SK-N-SH (cell line): Measurements from ENCODE around the gene BRD9. TPM values are rescaled to one million over a fixed set of nuclear protein-coding genes. Genes with fewer than 3 reads are reported as not detected.

Source experiments
- CTCF ChIA-PET: fragments of 300-600, 350-600 bp; formaldehyde crosslinking; extraction: SDS; loops from one replicate; lab custom pipeline; 2021; lab: Yijun Ruan, JAX
- POLR2A ChIA-PET: fragments of 350-600 bp; sonication (Branson Sonifier 250); formaldehyde crosslinking; extraction: SDS; loops from one replicate; lab custom pipeline; 2020; ENCODE audit warnings: antibody characterized with exemption, inconsistent platforms; lab: Yijun Ruan, JAX
- DNase-seq: peaks from one replicate; pipeline ENCODE4 v3.0.0; 2012
- H2AFZ ChIP-seq: fragments of 200-600 bp; sonication (generic); 2 replicates; pipeline ENCODE4 v1.8.1; 2016; ENCODE audit warnings: antibody characterized with exemption, mild to moderate bottlenecking, low read depth
- H3F3A ChIP-seq: fragments of 200-600 bp; sonication (generic); replicated peaks from 2 replicates; pipeline ENCODE3; 2016; ENCODE audit warnings: antibody characterized with exemption, mild to moderate bottlenecking; ENCODE audit not compliant: insufficient read depth
- H3K27ac ChIP-seq, 2 experiments: fragments of 200-500 bp in 1 of 2; fragments of 200-600 bp in 1 of 2; sonication (Bioruptor generic) in 1 of 2; sonication (generic), shearing (Covaris generic) in 1 of 2; 2 replicates each; pipeline versions ENCODE4 v1.5.1 to v1.6.1; 2014 to 2016; ENCODE audit warnings: low read depth in 2 of 2, inconsistent platforms in 1 of 2, low read length in 1 of 2, mild to moderate bottlenecking in 1 of 2, mixed read lengths in 1 of 2
- H3K27me3 ChIP-seq: fragments of 200-600 bp; sonication (generic), shearing (Covaris generic); 2 replicates; pipeline ENCODE4 v1.6.1; 2016; ENCODE audit warnings: mixed run types; ENCODE audit not compliant: insufficient read depth
- H3K36me3 ChIP-seq, 2 experiments: fragments of 200-500 bp in 1 of 2; fragments of 200-600 bp in 1 of 2; sonication (Bioruptor generic) in 1 of 2; sonication (generic) in 1 of 2; replicated peaks in 1 of 2; 2 replicates each; pipeline versions ENCODE3 to v1.5.1; 2014 to 2016; ENCODE audit warnings: low read length in 1 of 2, mild to moderate bottlenecking in 1 of 2; ENCODE audit not compliant: insufficient read depth in 2 of 2, control insufficient read depth in 1 of 2
- H3K4me1 ChIP-seq, 2 experiments: fragments of 200-500 bp in 1 of 2; fragments of 200-600 bp in 1 of 2; sonication (Bioruptor generic) in 1 of 2; sonication (generic), shearing (Covaris generic) in 1 of 2; 2 replicates each; pipeline versions ENCODE4 v1.5.1 to v1.6.1; 2014 to 2016; ENCODE audit warnings: low read depth in 1 of 2, low read length in 1 of 2, mixed run types in 1 of 2; ENCODE audit not compliant: insufficient read depth in 2 of 2, control insufficient read depth in 1 of 2
- H3K4me2 ChIP-seq: fragments of 200-600 bp; sonication (generic), shearing (Covaris generic); 2 replicates; pipeline ENCODE4 v1.6.1; 2017; ENCODE audit warnings: mixed run types
- H3K4me3 ChIP-seq, 2 experiments: fragments of 200-500 bp in 1 of 2; fragments of 200-600 bp in 1 of 2; sonication (Bioruptor generic) in 1 of 2; sonication (generic), shearing (Covaris generic) in 1 of 2; 2 replicates each; pipeline versions ENCODE4 v1.5.1 to v1.8.1; 2014 to 2016; ENCODE audit warnings: low read depth in 2 of 2, inconsistent platforms in 1 of 2, low read length in 1 of 2, mild to moderate bottlenecking in 1 of 2, mixed read lengths in 1 of 2, moderate library complexity in 1 of 2
- H3K79me2 ChIP-seq: fragments of 200-600 bp; sonication (generic); 2 replicates; pipeline ENCODE4 v1.8.1; 2017; ENCODE audit warnings: mild to moderate bottlenecking; ENCODE audit not compliant: insufficient read depth
- H3K9ac ChIP-seq: fragments of 200-600 bp; sonication (generic); 2 replicates; pipeline ENCODE4 v1.6.1; 2017; ENCODE audit warnings: mixed run types
- H3K9me2 ChIP-seq: fragments of 200-600 bp; sonication (generic); 2 replicates; pipeline ENCODE4 v1.6.1; 2017; ENCODE audit warnings: mixed run types
- H3K9me3 ChIP-seq: fragments of 200-600 bp; sonication (generic); 2 replicates; pipeline ENCODE4 v1.6.1; 2017; ENCODE audit warnings: mixed run types, mild to moderate bottlenecking, moderate library complexity
- H4K20me1 ChIP-seq: fragments of 200-600 bp; sonication (generic); 2 replicates; pipeline ENCODE4 v1.6.1; 2017; ENCODE audit warnings: mild to moderate bottlenecking, mixed run types; ENCODE audit not compliant: insufficient read depth
- GABPA ChIP-seq: IDR thresholded peaks from 2 replicates; pipeline ENCODE4 v1.4.0; 2012; ENCODE audit warnings: low read depth, mild to moderate bottlenecking
- NRF1 ChIP-seq: IDR thresholded peaks from 2 replicates; pipeline ENCODE4 v1.6.1; 2012; ENCODE audit warnings: low read depth, mild to moderate bottlenecking, low read length
- PBX3 ChIP-seq: IDR thresholded peaks from 2 replicates; pipeline ENCODE4; 2012
- RAD21 ChIP-seq: IDR thresholded peaks from 2 replicates; pipeline ENCODE4 v1.6.1; 2012; ENCODE audit warnings: mild to moderate bottlenecking, low read length
- RFX5 ChIP-seq: IDR thresholded peaks from 2 replicates; pipeline ENCODE4 v1.6.1; 2012; ENCODE audit warnings: mild to moderate bottlenecking, improper control_type of control experiment, low read length
- SIN3A ChIP-seq: IDR thresholded peaks from 2 replicates; pipeline ENCODE4 v1.6.1; 2012; ENCODE audit warnings: low read depth, mild to moderate bottlenecking, low read length, moderate library complexity, borderline replicate concordance
- WGBS: methylation state at CpG from one replicate; pipeline ENCODE4 v1.1.6; 2017; ENCODE audit warnings: low lambda C conversion rate; 5-methylcytosine and 5-hydroxymethylcytosine counted together
- polyA plus RNA-seq, 3 experiments: library from polyadenylated mRNA; depleted of rRNA; stranded (reverse); fragments of >200 nt; gene quantifications; 2 replicates each; pipeline ENCODE4 v1.2.3, GENCODE V29; 2012
- TF ChIP-seq, protein P1 (sequence below): fragments of 200-600 bp; sonication (generic); IDR thresholded peaks from 2 replicates; pipeline ENCODE4 v1.6.1; 2017; ENCODE audit warnings: antibody characterized with exemption, mild to moderate bottlenecking, moderate library complexity
- TF ChIP-seq, protein P2 (sequence below): fragments of 150-350 bp; IDR thresholded peaks from 2 replicates; pipeline ENCODE4 v1.6.1; 2017; ENCODE audit warnings: antibody characterized with exemption, low read length, low read depth, borderline replicate concordance

Gene BRD9
- polyA plus RNA-seq, 1 of the 3 experiments (the other 2 are of a cell fraction): 19.5 TPM

DNA sequence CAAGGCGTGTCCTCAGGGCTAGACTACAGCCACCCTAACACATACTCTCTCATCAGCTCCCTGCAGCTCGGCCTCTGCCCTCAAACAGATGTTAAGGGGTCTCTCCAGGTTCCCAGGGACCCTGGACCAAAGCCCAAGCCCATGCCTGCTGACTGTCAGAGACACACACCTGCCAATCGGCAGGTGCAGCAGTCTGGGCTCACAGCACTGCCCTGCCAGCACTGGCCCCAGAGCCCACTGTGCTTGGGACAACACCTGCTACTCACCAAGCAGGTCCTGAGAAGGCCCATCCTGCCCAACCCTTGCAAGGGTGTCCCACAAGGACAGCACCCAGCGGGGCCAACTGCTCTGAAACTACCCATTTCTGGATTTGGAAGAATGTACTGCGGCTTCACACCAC, 21.6 kb downstream of the BRD9 start:
- no peak overlapping the region for H3K27ac ChIP-seq

DNA sequence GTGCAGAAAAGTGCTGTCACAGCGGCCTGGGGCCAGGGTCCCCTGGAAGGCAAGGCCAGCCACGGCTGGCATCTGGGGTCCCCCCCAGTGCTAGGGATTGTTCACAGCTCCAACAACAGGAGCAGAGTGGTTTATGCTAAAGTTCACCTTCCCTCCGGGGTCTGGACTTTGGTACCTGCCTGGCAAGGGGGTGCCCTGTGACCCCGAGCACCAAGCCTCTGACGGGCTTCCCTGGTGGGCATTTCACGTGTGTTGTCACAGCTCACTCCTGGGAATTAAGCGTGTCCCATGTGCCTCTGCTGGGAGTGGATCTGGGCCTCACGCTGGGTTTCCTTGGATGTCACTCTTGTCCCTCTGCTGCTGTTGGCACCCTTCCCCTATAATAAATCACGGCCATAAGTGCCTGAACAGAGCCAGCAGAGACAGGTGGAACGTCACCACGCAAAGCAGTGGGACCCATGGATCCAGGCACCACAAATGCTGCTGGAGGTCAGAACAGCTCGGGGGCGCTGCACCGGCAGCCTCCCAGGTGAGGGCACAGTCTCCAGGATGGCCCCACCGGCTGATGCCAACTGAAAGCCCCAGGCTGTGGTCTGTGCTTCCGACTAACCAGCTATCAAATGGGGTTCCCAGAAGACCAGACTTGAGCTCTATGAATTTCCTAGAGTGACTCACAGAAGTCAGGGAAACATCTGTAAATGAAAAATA, 24.0 kb downstream of the BRD9 start:
- Histone ChIP-seq H4K20me1 (0 out of 2 replicates have a peak, but pooled peaks cover 2% of the 10 kb centered on the region), H3K79me2 (no peaks in the 10 kb centered on the region), H3K9me3 (no peaks in the 10 kb centered on the region), H3K9me2 (no peaks in the 10 kb centered on the region), H3K4me2 (no peak overlapping the region), H2AFZ (no peak overlapping the region), H3K27ac (no peak overlapping the region), H3K36me3 (peaks cover 35 to 91% of the 10 kb centered on the region in 2 experiments), H3K27me3 (no peaks in the 10 kb centered on the region), H3K9ac (no peak overlapping the region), H3K4me3 (no peak overlapping the region), H3F3A (no peaks in the 10 kb centered on the region), H3K4me1 (no peaks in the 10 kb centered on the region)
- no peak for DNase-seq
- WGBS: 98% methylated on average over 13 of the region's 16 CpGs
- ChIA-PET POLR2A (no interaction called here), CTCF (no interaction called here)
- TF ChIP-seq NRF1 (no peak), SIN3A (no peak), GABPA (no peak)
- TF ChIP-seq, protein P1, sequence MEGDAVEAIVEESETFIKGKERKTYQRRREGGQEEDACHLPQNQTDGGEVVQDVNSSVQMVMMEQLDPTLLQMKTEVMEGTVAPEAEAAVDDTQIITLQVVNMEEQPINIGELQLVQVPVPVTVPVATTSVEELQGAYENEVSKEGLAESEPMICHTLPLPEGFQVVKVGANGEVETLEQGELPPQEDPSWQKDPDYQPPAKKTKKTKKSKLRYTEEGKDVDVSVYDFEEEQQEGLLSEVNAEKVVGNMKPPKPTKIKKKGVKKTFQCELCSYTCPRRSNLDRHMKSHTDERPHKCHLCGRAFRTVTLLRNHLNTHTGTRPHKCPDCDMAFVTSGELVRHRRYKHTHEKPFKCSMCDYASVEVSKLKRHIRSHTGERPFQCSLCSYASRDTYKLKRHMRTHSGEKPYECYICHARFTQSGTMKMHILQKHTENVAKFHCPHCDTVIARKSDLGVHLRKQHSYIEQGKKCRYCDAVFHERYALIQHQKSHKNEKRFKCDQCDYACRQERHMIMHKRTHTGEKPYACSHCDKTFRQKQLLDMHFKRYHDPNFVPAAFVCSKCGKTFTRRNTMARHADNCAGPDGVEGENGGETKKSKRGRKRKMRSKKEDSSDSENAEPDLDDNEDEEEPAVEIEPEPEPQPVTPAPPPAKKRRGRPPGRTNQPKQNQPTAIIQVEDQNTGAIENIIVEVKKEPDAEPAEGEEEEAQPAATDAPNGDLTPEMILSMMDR: no peak
- TF ChIP-seq, protein P2, sequence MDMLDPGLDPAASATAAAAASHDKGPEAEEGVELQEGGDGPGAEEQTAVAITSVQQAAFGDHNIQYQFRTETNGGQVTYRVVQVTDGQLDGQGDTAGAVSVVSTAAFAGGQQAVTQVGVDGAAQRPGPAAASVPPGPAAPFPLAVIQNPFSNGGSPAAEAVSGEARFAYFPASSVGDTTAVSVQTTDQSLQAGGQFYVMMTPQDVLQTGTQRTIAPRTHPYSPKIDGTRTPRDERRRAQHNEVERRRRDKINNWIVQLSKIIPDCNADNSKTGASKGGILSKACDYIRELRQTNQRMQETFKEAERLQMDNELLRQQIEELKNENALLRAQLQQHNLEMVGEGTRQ: no peak

More for the DNA sequence above, 21.6 kb downstream of the BRD9 start:
- no peaks in the 10 kb centered on the region for H3K27me3 ChIP-seq
- TF ChIP-seq PBX3: no peak
- no peak for TF ChIP-seq RFX5
- no peak for TF ChIP-seq RAD21
- TF ChIP-seq, all 33 proteins: peak for 0
- Histone ChIP-seq H4K20me1 (0 out of 2 replicates have a peak, but pooled peaks cover 7% of the 10 kb centered on the region), H3K36me3 (peaks cover 35 to 86% of the 10 kb centered on the region in 2 experiments), H3K4me2 (no peak overlapping the region), H3K9ac (no peak overlapping the region), H3K4me1 (no peaks in the 10 kb centered on the region), H3F3A (no peaks in the 10 kb centered on the region), H3K9me3 (no peaks in the 10 kb centered on the region), H2AFZ (no peak overlapping the region), H3K4me3 (no peak overlapping the region), H3K9me2 (no peaks in the 10 kb centered on the region), H3K79me2 (no peaks in the 10 kb centered on the region)
- WGBS: 95% methylated on average over 4 of the region's 5 CpGs
- ChIA-PET POLR2A (no interaction called here), CTCF (interaction anchor here (1.2 kb wide), 1 partner anchor 53 kb away, joined by 3 read pairs; no protein-coding TSS in a partner anchor)
- no peak for DNase-seq
